GM18505 (cell line): ENCODE measurements around the gene CNOT2.
"Not testable (repeated sequence)": the region's sequence is repeated elsewhere in the genome, so short reads cannot be mapped to it uniquely, and the experiment has no call there.

Source experiments
- ATAC-seq: cut with Tn5 transposase; IDR thresholded peaks from one replicate; pipeline ENCODE4 v1.9.1; 2021; ENCODE audit not compliant: unreplicated experiment
- POLR2A ChIP-seq: IDR thresholded peaks from 4 replicates; pipeline ENCODE4 v1.6.1; 2011; ENCODE audit warnings: borderline replicate concordance; ENCODE audit not compliant: insufficient read depth, insufficient read length; ENCODE audit errors: extremely low read depth

The CNOT2 gene

DNA sequence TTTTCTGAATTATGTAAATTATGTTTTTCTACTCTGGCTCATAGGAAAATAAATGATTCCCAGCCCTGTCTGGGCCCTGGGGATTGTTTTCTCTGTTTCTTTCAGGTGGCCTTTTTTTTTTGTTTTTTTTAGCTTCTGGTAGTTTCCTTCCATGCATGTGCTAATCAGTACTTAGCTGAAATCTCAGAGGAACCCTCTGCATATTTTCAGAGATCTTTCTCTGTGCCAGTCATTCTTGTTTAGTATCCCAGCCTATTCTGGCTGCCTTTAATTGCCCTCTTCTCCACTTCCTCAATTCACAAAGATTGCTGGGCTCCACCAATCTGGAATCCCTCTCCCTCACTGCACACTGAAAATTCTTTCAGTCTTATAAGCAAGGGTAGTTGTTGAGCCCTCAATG, 46.9 kb downstream of the CNOT2 start:
- TF ChIP-seq POLR2A: no peak
- no peak for ATAC-seq

DNA sequence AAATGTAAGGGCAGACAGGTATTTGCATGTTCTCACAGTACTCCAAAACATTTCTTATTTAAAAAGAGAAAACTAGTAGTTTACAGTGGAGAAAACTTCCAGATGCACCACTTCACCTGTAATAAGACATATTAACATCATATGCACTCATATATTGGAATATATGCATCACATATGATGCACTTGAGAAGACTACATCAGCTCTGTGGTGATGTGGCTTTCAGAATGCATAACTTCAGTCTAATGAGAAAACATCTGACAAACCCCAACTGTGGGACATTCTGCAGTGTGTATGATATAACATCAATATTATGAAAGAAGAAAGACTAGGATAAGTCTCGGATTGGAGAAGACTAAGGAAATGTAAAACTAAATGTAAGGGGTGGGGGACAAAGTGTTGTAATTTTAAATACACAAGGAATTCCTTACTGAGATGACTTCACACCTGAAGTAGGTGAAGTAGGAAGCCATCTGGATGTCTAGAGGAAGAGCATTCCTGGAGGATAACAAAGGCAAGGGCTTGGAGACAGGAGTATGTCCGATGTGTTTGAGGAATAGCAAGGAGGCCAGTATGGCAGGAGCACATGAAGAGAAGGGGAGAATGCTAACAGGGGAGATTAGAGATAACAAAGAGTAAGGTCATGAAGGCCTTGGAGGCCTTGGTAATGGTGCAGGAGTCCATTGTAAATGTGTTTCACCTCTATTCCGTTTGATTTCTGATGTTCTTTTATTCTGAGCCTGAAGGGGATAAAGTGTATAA, 49.0 kb downstream of the CNOT2 start:
- TF ChIP-seq POLR2A: no peak

DNA sequence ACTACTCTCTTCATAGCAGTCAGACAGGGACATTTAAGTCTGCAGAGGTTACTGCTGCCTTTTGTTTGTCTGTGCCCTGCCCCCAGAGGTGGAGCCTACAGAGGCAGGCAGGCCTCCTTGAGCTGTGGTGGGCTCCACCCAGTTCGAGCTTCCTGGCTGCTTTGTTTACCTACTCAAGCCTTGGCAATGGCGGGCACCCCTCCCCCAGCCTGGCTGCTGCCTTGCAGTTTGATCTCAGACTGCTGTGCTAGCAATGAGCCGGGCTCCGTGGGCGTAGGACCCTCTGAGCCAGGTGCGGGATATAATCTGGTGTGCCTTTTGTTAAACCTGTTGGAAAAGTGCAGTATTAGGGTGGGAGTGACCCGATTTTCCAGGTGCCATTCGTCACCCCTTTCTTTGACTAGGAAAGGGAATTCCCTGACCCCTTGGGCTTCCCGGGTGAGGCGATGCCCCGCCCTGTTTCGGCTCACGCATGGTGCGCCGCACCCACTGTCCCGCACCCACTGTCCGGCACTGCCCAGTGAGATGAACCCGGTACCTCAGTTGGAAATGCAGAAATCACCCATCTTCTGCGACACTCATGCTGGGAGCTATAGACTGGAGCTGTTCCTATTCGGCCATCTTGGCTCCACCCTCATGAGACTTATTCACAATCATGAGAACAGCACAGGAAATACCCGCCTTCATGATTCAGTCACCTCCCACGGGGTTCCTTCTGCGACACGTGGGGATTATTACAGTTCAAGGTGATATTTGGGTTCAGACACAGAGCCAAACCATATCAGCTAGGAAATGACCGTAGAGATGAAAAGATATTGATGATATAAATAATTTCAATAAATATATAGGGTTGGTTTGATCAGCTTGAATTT, 61.7 kb downstream of the CNOT2 start:
- not testable (repeated sequence) for ATAC-seq

More for the DNA sequence above, 49.0 kb downstream of the CNOT2 start:
- no peak for ATAC-seq

DNA sequence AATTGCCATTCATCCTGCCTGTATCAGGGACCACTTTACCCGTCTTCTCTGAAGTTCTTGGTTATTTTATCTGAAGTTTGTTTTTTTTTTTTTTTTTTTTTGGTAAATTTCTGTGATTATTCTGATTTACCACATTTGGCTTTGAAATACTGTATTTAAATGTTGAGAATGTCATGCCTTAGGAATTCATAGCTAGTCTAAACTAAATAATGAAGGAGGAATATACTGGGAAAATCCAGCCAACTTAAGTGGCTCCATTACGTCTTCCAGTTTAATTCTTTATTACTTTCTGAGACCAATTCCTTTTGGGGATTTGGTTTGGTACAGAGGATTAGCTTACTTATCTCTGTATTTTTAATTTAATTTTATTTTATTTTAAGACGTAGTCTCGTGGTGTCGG, 62.6 kb downstream of the CNOT2 start:
- no peak for ATAC-seq
- no peak for TF ChIP-seq POLR2A

DNA sequence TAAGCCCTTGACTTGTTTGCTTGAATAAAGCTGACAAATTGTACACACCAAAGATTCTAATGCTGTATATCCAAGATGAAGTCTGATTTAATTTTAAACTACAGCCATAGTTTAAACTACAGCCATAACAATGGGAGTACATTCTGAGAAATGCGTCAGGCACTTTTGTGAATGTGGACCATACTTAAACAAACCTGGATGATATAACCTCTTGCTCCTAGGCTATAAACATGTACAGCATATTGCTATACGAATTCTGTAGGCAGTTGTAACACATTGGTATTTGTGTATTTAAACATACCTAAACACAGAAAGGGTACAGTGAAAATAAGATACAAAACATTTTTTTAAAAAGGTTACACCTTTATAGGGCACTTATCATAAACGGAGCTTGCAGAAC, 63.4 kb downstream of the CNOT2 start:
- no peak for TF ChIP-seq POLR2A
- ATAC-seq: no peak

DNA sequence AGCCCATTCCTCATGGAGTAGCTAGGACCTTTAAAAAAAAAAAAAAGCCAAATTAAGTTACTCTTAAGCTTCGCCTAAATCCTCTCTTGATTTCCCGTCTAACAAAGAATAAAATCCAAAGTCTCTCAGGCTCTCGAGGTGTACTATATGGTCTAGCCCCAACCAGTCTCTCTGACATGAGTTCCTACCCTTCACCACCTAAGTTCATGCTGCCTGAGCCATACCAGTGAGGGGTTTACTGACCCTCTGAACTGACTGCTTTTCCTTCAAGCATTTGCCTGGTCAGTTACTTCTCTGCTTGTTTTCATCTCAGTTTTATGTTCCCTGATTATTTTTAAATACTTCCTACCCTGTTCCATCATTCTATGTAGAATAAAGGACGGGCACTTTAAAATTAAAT, 64.6 kb downstream of the CNOT2 start:
- ATAC-seq: no peak
- no peak for TF ChIP-seq POLR2A

DNA sequence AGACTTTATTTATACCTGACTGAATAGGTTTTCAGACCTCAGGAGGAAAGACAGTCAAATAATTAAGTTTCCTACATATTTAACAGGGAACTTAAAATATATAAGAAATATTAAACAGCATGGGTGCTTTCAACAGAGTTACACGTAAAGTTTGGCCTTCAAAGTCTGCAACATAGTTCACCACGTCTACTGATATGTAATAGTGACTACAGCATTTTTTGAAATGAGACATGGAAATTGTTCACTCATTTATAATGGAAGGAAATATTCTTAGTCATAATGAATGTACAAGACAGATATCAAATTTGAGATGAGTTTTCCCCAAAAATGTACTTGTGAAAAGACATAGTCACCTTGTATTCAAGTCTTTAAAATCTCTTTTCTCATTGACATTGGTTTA, 66.1 kb downstream of the CNOT2 start:
- ATAC-seq: no peak

DNA sequence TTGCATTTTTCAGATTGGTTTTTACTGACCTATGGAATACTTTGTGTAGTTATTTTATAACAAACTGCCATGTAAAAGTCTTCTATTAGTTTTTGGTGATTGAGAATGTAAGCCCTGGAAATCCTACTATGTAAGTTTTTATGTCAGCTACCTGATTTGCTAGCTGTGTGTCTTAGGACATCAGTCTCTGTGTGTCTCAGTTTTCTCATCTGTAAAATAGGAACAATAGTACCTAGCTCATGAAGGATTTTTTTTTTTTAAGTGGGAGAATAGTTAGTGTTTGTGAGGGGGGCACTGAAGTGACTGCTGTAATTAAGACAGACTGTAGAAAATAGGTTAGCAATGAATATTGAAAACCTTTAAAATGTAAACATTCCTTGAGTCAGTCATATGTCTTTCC, 70.9 kb downstream of the CNOT2 start:
- no peak for ATAC-seq
- TF ChIP-seq POLR2A: no peak

More for the DNA sequence above, 66.1 kb downstream of the CNOT2 start:
- TF ChIP-seq POLR2A: no peak

DNA sequence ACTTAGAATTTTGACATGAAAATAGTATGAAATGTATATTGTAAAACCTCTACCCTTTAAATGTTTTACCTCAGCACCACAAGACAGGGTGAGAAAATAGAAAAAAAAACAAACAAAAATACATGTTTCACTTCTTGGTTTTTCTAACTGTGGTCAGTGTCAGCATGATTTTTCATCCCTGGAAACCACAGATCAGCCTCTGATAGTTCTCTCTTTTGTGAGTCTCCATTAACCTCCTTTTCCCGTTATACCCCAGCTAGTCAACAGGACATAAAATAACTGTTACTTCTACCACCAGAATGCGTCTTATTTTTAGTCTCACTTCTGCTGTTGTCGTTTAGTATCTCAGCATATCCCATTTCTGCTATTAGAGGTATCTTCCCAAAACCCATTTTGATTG, 74.5 kb downstream of the CNOT2 start:
- peak; percentile 94 for ATAC-seq
- no peak for TF ChIP-seq POLR2A

DNA sequence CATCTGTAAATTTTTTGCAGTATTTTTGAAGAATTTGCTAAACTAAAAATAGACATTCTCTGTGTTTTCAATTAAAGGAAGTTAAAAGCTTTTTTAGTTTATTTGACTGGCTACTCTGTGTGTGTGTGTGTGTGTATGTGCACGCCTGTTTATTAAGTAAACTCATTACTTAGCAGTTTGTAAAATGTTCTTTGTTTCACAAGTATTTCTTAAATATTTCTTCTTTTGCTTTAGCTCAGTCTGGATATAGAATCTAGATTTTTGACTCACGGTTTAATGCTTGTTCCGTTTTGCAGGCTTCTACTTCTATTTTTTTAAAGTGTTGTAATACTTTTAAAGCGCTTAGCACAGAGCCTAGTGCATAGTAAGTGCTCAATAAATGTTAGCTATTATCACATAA, 76.4 kb downstream of the CNOT2 start:
- no peak for TF ChIP-seq POLR2A
- no peak for ATAC-seq

DNA sequence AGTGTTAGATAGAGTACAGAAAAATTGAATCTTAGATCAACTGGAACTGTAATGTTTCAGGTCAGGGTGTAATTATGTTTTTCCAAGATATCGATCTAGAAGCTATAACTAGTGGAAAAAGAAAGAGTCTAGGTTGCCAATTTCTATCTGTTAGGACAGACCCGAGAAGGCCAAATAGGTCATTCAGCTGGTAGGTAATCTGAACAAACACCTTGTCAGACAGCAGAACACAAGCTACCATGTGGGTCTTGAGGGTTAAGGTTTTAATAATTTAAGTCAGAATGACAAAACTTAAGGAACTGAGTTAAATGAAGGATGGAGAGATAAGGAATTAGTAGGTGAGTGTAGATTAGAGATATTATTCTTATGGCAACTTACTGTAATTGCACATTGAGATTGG, 78.0 kb downstream of the CNOT2 start:
- no peak for ATAC-seq

DNA sequence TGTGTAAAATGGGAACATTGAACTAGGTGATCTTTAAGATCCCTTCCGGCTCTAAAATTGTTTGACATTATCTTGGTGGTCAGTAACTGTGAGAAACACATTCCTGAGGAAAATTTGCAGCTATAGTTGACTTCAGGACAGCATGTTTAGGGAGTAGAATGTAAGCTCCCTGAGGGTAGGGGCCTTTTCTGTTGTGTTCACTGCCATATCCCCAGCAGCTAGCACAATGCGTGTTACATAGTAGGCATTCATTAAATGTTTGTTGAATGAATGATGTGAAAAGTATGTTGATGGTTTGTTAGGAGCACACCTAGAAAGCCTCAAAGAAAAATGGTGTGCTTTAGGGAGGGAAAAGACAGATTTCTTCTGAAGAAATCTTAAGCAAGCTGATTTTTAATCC, 84.3 kb downstream of the CNOT2 start:
- ATAC-seq: no peak
- TF ChIP-seq POLR2A: no peak

More for the DNA sequence above, 78.0 kb downstream of the CNOT2 start:
- TF ChIP-seq POLR2A: no peak

DNA sequence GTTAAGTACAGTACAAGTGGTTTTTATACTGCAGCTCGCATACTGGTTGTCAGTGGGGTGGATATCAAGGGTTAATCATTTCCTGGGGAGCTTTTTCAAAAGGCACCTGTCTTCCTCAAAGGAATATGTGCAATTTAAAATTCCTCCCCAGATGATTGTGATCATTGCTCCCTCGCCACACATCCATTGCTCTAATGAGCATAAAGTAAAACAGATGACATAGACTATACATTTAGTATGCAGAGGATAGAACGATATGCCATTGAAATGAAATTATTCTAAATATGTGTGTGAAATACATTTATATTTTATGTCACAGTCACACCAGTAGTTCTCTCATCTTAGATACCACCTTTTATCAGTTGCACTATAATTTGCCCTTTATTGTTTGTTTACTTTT, 86.5 kb downstream of the CNOT2 start:
- no peak for ATAC-seq

DNA sequence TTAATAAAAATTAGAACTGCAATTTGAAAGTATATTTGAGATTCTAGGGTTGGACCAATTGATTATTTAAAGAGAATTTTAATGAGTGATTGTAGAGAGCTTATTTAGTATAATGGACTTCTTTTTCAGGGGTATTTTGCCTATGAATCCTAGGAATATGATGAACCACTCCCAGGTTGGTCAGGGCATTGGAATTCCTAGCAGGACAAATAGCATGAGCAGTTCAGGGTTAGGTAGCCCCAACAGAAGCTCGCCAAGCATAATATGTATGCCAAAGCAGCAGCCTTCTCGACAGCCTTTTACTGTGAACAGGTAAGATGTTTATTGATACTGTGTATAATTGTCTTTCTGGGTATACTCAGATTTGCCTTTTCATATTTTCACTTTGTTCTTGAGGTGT, 86.9 kb downstream of the CNOT2 start:
- no peak for ATAC-seq
- no peak for TF ChIP-seq POLR2A

More for the DNA sequence above, 86.5 kb downstream of the CNOT2 start:
- TF ChIP-seq POLR2A: no peak
